Tibial nerve (tissue), 4 donors: ENCODE data around the gene DLEU7.

ENCODE experiments used
- EP300 ChIP-seq, 2 donors: sonication (generic); formaldehyde crosslinking; IDR thresholded peaks; one replicate each; pipeline ENCODE4 v1.6.1; 2017; ENCODE audit warnings: antibody characterized with exemption in 2 of 2, mild to moderate bottlenecking in 1 of 2
- POLR2A ChIP-seq, 2 donors: fragments of 450-650 bp; IDR thresholded peaks; one replicate each; pipeline ENCODE4 v1.6.1; 2017; ENCODE audit warnings: antibody characterized with exemption in 2 of 2, mild to moderate bottlenecking in 2 of 2, moderate library complexity in 2 of 2
- TF ChIP-seq, protein P1 (sequence below), 5 experiments: fragments of 200-600 bp in 3 of 5; fragments of 450-650 bp in 2 of 5; sonication (generic) in 3 of 5; IDR thresholded peaks; one replicate each; pipeline ENCODE4 v1.5.1; 2016 to 2019; ENCODE audit warnings: antibody characterized with exemption in 5 of 5, mild to moderate bottlenecking in 3 of 5, moderate library complexity in 2 of 5

- TF ChIP-seq, protein P1, sequence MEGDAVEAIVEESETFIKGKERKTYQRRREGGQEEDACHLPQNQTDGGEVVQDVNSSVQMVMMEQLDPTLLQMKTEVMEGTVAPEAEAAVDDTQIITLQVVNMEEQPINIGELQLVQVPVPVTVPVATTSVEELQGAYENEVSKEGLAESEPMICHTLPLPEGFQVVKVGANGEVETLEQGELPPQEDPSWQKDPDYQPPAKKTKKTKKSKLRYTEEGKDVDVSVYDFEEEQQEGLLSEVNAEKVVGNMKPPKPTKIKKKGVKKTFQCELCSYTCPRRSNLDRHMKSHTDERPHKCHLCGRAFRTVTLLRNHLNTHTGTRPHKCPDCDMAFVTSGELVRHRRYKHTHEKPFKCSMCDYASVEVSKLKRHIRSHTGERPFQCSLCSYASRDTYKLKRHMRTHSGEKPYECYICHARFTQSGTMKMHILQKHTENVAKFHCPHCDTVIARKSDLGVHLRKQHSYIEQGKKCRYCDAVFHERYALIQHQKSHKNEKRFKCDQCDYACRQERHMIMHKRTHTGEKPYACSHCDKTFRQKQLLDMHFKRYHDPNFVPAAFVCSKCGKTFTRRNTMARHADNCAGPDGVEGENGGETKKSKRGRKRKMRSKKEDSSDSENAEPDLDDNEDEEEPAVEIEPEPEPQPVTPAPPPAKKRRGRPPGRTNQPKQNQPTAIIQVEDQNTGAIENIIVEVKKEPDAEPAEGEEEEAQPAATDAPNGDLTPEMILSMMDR (IDR thresholded peaks at IDR 0.05): no peak
- TF ChIP-seq POLR2A (IDR thresholded peaks at IDR 0.05) (no peak), EP300 (IDR thresholded peaks at IDR 0.05) (no peak)
These were observed 3.2 kb downstream of the DLEU7 start for GRCh38 chr13:50840284-50840683.
